Thoracic aorta (tissue), 2 donors: Measurements from ENCODE around the gene PDE6A. TPM values are rescaled to one million over a fixed set of nuclear protein-coding genes. Genes with fewer than 3 reads are reported as not detected.

ENCODE experiments used
- ATAC-seq: fragments of 150-250 bp; one replicate; pipeline ENCODE4 v1.8.0; 2017; ENCODE audit warnings: low read depth; ENCODE audit not compliant: insufficient number of reproducible peaks, low FRiP score
- DNase-seq: peaks from one replicate; pipeline ENCODE4 v3.0.0-alpha.2; 2020; ENCODE audit warnings: low spot score
- H3K27ac ChIP-seq, 2 donors: fragments of 200-600 bp; sonication (generic); 1 replicate in 1 of 2; 2 replicates in 1 of 2; pipeline ENCODE4 v1.5.1; 2016; ENCODE audit warnings: mild to moderate bottlenecking in 2 of 2, moderate library complexity in 2 of 2
- H3K27me3 ChIP-seq: fragments of 200-600 bp; sonication (generic); replicated peaks from 2 replicates; pipeline ENCODE4 v1.6.0; 2016; ENCODE audit warnings: mild to moderate bottlenecking; ENCODE audit not compliant: insufficient read depth
- H3K36me3 ChIP-seq: fragments of 200-600 bp; sonication (generic); one replicate; pipeline ENCODE4 v1.5.1; 2016
- H3K4me1 ChIP-seq, 2 donors: fragments of 200-600 bp; sonication (generic); 1 replicate in 1 of 2; 2 replicates in 1 of 2; pipeline versions ENCODE4 v1.5.1 to v1.6.0; 2016; ENCODE audit warnings: low read depth in 2 of 2, mild to moderate bottlenecking in 1 of 2; ENCODE audit not compliant: control insufficient read depth in 1 of 2
- H3K4me3 ChIP-seq: fragments of 200-600 bp; sonication (generic); 2 replicates; pipeline ENCODE4 v1.5.1; 2016; ENCODE audit warnings: mild to moderate bottlenecking
- H3K9me3 ChIP-seq: fragments of 200-600 bp; sonication (generic); 2 replicates; pipeline ENCODE4 v1.5.1; 2016
- total RNA-seq, 2 donors: library from RNA; depleted of rRNA; stranded (reverse); fragments of >200 nt; gene quantifications; one replicate each; pipeline versions ENCODE4 v1.1.0 to v1.2.3, GENCODE V29; 2016
- TF ChIP-seq, protein P1 (sequence below): fragments of 200-600 bp; sonication (generic); IDR thresholded peaks from one replicate; pipeline ENCODE4 v1.5.1; 2019; ENCODE audit warnings: antibody characterized with exemption

Gene PDE6A
- total RNA-seq, 2 donors from 2014 or later = not detected

DNA sequence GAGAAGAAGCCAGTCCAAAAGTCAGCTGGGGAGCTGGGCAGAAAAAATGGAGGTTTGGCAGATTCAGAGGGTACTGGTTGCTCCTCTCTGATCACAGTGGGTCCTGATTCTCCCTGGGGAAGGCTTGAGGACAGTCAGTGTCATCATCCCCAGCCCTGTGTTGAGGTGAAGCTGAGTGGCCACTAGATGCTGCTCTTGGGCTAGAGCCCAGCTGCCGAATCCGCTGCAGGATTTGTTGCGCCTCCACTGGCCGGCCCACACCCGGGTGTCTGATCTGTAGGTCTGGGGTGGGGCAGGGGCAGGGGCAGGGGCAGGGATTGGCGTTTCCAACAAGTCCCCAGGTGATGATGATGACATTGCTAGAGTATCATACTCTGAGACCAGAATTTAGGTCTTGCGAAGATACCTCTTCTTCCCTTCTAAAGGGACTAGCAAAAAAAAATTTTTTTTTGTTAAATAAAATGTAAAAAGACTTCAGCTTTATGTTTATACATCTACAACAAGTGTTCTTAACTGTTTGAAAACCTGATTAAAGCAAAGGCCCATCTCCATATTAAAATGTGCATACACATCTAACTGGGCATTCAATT lies 106.8 kb downstream of the PDE6A start:
- no peak for ATAC-seq
- H3K4me1 ChIP-seq = no peaks in the 10 kb centered on the region

DNA sequence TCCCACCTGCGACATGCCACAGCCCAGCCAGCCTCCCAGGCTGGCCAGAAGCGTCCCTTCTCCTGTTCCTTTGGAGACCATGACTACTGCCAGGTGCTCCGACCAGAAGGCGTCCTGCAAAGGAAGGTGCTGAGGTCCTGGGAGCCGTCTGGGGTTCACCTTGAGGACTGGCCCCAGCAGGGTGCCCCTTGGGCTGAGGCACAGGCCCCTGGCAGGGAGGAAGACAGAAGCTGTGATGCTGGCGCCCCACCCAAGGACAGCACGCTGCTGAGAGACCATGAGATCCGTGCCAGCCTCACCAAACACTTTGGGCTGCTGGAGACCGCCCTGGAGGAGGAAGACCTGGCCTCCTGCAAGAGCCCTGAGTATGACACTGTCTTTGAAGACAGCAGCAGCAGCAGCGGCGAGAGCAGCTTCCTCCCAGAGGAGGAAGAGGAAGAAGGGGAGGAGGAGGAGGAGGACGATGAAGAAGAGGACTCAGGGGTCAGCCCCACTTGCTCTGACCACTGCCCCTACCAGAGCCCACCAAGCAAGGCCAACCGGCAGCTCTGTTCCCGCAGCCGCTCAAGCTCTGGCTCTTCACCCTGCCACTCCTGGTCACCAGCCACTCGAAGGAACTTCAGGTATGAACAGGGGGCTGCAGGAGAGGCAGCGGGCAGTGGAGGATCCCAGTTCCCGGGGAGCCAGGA lies 108.0 kb downstream of the PDE6A start:
- Histone ChIP-seq H3K9me3 (no peaks in the 10 kb centered on the region), H3K4me1 (no peaks in the 10 kb centered on the region), H3K27ac (no peak overlapping the region), H3K36me3 (no peaks in the 10 kb centered on the region), H3K4me3 (no peak overlapping the region), H3K27me3 (no peaks in the 10 kb centered on the region)
- TF ChIP-seq, protein P1, sequence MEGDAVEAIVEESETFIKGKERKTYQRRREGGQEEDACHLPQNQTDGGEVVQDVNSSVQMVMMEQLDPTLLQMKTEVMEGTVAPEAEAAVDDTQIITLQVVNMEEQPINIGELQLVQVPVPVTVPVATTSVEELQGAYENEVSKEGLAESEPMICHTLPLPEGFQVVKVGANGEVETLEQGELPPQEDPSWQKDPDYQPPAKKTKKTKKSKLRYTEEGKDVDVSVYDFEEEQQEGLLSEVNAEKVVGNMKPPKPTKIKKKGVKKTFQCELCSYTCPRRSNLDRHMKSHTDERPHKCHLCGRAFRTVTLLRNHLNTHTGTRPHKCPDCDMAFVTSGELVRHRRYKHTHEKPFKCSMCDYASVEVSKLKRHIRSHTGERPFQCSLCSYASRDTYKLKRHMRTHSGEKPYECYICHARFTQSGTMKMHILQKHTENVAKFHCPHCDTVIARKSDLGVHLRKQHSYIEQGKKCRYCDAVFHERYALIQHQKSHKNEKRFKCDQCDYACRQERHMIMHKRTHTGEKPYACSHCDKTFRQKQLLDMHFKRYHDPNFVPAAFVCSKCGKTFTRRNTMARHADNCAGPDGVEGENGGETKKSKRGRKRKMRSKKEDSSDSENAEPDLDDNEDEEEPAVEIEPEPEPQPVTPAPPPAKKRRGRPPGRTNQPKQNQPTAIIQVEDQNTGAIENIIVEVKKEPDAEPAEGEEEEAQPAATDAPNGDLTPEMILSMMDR = no peak
- ATAC-seq (no peak), DNase-seq (no peak)

More for the DNA sequence above, 106.8 kb downstream of the PDE6A start:
- no peaks in the 10 kb centered on the region for H3K9me3 ChIP-seq
- no peak overlapping the region for H3K27ac ChIP-seq
- TF ChIP-seq, protein P1 = peak; percentile 68
- DNase-seq = no peak
- no peaks in the 10 kb centered on the region for H3K27me3 ChIP-seq
- no peaks in the 10 kb centered on the region for H3K36me3 ChIP-seq
- H3K4me3 ChIP-seq = no peak overlapping the region

DNA sequence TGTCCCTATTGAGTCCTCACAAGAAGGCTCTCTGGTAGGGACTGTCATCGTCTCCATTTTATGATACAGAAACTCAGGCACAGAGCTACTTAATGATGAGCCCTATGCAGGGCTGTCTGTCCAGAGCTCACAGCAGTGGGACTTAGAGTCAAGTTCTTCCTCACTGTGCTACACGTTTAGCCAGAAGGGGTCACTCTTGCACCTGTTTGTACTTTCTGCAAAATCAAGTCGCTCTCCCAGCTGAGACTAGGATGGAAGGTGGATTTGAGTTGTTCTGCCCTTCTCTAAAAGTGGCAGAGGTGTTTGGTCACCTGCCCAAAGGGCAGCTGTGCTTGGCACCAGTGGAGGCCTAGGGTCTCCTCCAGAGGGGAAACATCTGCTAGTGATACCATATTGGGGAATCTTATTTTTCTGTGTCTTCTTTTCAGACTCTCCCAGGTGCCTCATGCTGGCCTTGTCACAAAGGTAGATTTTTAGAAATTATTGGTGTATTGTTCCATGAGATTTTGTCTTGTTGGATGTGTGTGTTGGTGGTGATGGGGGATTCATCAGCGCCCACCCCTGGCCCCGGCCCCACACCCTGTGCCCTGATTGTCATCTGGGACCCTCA lies 110.2 kb downstream of the PDE6A start:
- Histone ChIP-seq H3K9me3 (no peaks in the 10 kb centered on the region), H3K4me3 (no peak overlapping the region), H3K4me1 (no peaks in the 10 kb centered on the region), H3K27me3 (no peaks in the 10 kb centered on the region), H3K27ac (no peak overlapping the region), H3K36me3 (no peaks in the 10 kb centered on the region)
- DNase-seq (no peak), ATAC-seq (no peak)
- TF ChIP-seq, protein P1 = peak; percentile 73

DNA sequence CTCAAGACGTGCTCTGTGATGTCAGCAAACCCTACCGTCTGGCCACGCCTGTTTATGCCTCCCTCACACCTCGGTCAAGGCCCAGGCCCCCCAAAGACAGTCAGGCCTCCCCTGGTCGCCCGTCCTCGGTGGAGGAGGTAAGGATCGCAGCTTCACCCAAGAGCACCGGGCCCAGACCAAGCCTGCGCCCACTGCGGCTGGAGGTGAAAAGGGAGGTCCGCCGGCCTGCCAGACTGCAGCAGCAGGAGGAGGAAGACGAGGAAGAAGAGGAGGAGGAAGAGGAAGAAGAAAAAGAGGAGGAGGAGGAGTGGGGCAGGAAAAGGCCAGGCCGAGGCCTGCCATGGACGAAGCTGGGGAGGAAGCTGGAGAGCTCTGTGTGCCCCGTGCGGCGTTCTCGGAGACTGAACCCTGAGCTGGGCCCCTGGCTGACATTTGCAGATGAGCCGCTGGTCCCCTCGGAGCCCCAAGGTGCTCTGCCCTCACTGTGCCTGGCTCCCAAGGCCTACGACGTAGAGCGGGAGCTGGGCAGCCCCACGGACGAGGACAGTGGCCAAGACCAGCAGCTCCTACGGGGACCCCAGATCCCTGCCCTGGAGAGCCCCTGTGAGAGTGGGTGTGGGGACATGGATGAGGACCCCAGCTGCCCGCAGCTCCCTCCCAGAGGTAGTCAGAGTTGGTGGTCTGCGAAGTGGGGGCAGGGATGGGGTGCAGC lies 111.3 kb downstream of the PDE6A start:
- H3K4me1 ChIP-seq = no peaks in the 10 kb centered on the region
- ATAC-seq (no peak), DNase-seq (no peak)
- TF ChIP-seq, protein P1 = no peak
- H3K36me3 ChIP-seq = no peaks in the 10 kb centered on the region
- no peak overlapping the region for H3K27ac ChIP-seq
- no peaks in the 10 kb centered on the region for H3K9me3 ChIP-seq
- no peak overlapping the region for H3K4me3 ChIP-seq
- no peaks in the 10 kb centered on the region for H3K27me3 ChIP-seq

DNA sequence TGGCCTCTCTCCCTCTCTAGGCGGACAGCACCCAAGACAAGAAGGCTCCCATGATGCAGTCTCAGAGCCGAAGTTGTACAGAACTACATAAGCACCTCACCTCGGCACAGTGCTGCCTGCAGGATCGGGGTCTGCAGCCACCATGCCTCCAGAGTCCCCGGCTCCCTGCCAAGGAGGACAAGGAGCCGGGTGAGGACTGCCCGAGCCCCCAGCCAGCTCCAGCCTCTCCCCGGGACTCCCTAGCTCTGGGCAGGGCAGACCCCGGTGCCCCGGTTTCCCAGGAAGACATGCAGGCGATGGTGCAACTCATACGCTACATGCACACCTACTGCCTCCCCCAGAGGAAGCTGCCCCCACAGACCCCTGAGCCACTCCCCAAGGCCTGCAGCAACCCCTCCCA lies 112.0 kb downstream of the PDE6A start:
- ATAC-seq (no peak), DNase-seq (no peak)
- TF ChIP-seq, protein P1 = no peak
- H3K4me3 ChIP-seq = no peak overlapping the region
- H3K4me1 ChIP-seq = no peaks in the 10 kb centered on the region
- no peaks in the 10 kb centered on the region for H3K36me3 ChIP-seq
- no peak overlapping the region for H3K27ac ChIP-seq
- H3K9me3 ChIP-seq = no peaks in the 10 kb centered on the region
- H3K27me3 ChIP-seq = no peaks in the 10 kb centered on the region
